ENCODE results near the gene XRCC1.

Gene XRCC1

DNA sequence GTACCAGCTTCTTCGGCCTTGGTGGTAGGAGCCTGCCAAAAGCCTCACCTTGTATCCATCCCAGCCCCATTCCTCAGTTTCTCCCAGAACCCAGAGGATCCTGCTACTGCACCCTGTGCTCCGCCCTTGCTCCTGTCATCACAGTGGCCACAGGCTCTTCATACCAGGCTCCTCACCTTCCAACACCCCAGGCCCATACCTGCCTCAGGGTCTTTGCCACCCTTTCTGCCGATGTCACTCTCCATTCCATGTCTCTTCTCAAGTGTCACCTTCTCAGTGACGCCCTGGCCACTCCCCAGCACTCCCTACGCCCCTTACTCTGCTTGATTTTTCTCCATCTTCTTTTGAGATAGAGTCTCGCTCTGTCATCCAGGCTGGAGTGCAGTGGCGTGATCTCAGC is 34.5 kb upstream of the XRCC1 start:
- H3K79me2 ChIP-seq (ENCODE audit: insufficient read depth, low read length) = peaks cover 63% of the 10 kb centered on the region
- ATAC-seq (ENCODE audit: insufficient read depth, low read depth) (no peak), DNase-seq (no peak)
- H3K4me3 ChIP-seq (ENCODE audit: low read depth in 1 of 2, low read length in 2 of 2) = no peak overlapping the region
- no peaks in the 10 kb centered on the region for H3K4me1 ChIP-seq (ENCODE audit: insufficient read depth, low read length)
- no peaks in the 10 kb centered on the region for H3K9me3 ChIP-seq (ENCODE audit: insufficient read depth, low read length, severe bottlenecking)
- H3K27me3 ChIP-seq (ENCODE audit: insufficient read depth, low read length, poor library complexity) = no peaks in the 10 kb centered on the region
- H4K20me1 ChIP-seq (ENCODE audit: insufficient read depth, low read length) = peaks cover 57% of the 10 kb centered on the region
- peaks cover 88% of the 10 kb centered on the region for H3K36me3 ChIP-seq (ENCODE audit: insufficient read depth, low read length)
- TF ChIP-seq EZH2 (IDR thresholded peaks at IDR 0.05; ENCODE audit: borderline replicate concordance, low read depth, low read length, severe bottlenecking) = no peak
- TF ChIP-seq, protein P1, sequence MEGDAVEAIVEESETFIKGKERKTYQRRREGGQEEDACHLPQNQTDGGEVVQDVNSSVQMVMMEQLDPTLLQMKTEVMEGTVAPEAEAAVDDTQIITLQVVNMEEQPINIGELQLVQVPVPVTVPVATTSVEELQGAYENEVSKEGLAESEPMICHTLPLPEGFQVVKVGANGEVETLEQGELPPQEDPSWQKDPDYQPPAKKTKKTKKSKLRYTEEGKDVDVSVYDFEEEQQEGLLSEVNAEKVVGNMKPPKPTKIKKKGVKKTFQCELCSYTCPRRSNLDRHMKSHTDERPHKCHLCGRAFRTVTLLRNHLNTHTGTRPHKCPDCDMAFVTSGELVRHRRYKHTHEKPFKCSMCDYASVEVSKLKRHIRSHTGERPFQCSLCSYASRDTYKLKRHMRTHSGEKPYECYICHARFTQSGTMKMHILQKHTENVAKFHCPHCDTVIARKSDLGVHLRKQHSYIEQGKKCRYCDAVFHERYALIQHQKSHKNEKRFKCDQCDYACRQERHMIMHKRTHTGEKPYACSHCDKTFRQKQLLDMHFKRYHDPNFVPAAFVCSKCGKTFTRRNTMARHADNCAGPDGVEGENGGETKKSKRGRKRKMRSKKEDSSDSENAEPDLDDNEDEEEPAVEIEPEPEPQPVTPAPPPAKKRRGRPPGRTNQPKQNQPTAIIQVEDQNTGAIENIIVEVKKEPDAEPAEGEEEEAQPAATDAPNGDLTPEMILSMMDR (IDR thresholded peaks at IDR 0.05; ENCODE audit: borderline replicate concordance, extremely low read depth, low read length, poor library complexity, severe bottlenecking) = no peak
- H2AFZ ChIP-seq (ENCODE audit: low read depth, low read length) = no peak overlapping the region
- no peak overlapping the region for H3K27ac ChIP-seq (ENCODE audit: low read length)
- H3K9ac ChIP-seq (ENCODE audit: low read depth, low read length) = no peak overlapping the region
- H3K4me2 ChIP-seq (ENCODE audit: insufficient read depth, low read length) = no peak overlapping the region

DNA sequence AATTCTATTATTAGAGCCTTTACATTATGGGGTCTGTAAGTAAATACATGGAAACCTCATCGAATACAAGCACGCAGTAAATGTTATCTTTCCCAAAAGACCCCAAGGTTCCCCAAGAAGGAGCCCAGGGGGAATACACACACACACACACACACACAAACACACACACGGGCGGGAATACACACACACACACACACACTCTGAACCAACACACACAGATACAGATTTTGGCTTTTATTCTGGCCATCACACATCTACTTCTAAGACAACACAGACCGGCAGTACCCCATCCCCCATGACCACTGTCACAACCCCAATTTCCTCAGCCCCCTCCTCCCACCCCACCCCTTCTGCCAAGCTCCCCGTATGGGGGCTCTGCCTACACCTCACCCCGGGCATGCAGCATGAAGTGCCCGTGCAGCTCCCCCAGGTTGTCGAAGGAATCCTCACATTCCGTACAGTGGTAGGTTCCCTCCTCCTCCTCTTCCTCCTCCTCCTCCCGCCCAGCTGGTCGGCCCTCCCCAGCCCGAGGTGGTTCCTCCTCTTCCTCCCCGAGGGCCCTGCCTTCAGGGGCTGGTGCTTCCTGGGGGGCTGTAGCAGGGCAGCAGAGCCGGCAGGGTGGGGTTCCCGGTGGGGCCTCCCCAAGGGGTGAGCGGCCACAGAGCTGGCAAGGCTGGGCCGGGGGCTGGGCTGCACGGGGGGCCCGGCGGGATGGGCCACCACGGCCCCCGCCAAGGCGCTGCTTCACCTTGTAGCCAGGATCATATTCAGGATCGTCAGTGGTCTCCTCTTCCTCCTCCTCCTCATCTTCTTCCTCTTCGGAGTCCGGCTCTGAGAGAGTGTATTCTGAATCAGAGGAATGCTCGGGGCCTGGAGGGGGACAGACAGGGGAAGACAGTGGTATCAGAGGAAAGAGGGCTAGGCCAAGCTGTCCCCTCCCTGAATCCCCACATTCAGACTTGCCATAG is 32.2 kb upstream of the XRCC1 start:
- H3K27me3 ChIP-seq (ENCODE audit: insufficient read depth, low read length, poor library complexity) = no peaks in the 10 kb centered on the region
- no peak overlapping the region for H3K4me2 ChIP-seq (ENCODE audit: insufficient read depth, low read length)
- no peaks in the 10 kb centered on the region for H3K9me3 ChIP-seq (ENCODE audit: insufficient read depth, low read length, severe bottlenecking)
- H4K20me1 ChIP-seq (ENCODE audit: insufficient read depth, low read length) = peaks cover 39% of the 10 kb centered on the region
- H3K79me2 ChIP-seq (ENCODE audit: insufficient read depth, low read length) = peaks cover 39% of the 10 kb centered on the region
- no peak overlapping the region for H3K4me3 ChIP-seq (ENCODE audit: low read depth in 1 of 2, low read length in 2 of 2)
- DNase-seq = no peak
- no peak overlapping the region for H3K9ac ChIP-seq (ENCODE audit: low read depth, low read length)
- no peak for TF ChIP-seq EZH2 (IDR thresholded peaks at IDR 0.05; ENCODE audit: borderline replicate concordance, low read depth, low read length, severe bottlenecking)
- TF ChIP-seq, protein P1 (IDR thresholded peaks at IDR 0.05; ENCODE audit: borderline replicate concordance, extremely low read depth, low read length, poor library complexity, severe bottlenecking) = no peak
- peaks cover 76% of the 10 kb centered on the region for H3K36me3 ChIP-seq (ENCODE audit: insufficient read depth, low read length)
- ATAC-seq (ENCODE audit: insufficient read depth, low read depth) = no peak
- no peaks in the 10 kb centered on the region for H3K4me1 ChIP-seq (ENCODE audit: insufficient read depth, low read length)
- H2AFZ ChIP-seq (ENCODE audit: low read depth, low read length) = no peak overlapping the region
- H3K27ac ChIP-seq (ENCODE audit: low read length) = no peak overlapping the region

DNA sequence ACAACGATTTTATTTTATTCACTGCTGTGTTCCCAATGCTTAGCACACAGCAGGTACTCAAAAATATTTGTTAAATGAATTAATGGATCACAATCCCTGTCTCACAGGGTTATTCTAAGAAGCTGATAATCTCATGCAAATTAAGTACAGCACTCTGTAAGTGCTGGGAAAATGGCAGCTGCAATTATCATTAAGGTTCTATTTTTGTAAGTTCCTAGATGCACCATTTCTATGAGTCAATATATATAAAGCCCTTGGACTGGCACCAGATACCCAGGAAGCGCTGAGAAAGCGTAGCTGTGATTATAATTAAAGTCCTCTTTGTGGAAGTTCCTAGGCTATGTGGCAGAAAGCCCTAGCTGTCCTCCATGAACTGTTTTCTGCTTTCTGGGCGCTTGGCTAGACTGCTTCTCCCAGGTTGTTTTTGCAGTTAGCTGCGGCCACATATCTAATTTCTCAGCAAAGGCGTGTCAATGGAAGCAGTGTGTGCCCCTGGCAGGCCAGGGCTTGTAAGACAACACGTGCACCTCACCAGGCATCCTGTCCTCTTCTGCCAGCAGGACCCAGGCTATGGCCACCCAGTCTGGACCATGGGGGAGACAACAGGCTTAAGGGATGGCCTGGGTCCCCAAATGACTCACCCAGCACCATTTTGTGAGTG is 31.4 kb upstream of the XRCC1 start:
- peaks cover 74% of the 10 kb centered on the region for H3K36me3 ChIP-seq (ENCODE audit: insufficient read depth, low read length)

More for the DNA sequence above, 31.4 kb upstream of the XRCC1 start:
- H2AFZ ChIP-seq (ENCODE audit: low read depth, low read length) = no peak overlapping the region
- no peak overlapping the region for H3K4me3 ChIP-seq (ENCODE audit: low read depth in 1 of 2, low read length in 2 of 2)
- H3K9me3 ChIP-seq (ENCODE audit: insufficient read depth, low read length, severe bottlenecking) = no peaks in the 10 kb centered on the region
- no peak overlapping the region for H3K4me2 ChIP-seq (ENCODE audit: insufficient read depth, low read length)
- no peaks in the 10 kb centered on the region for H3K4me1 ChIP-seq (ENCODE audit: insufficient read depth, low read length)
- ATAC-seq (ENCODE audit: insufficient read depth, low read depth) (no peak), DNase-seq (no peak)
- H3K27me3 ChIP-seq (ENCODE audit: insufficient read depth, low read length, poor library complexity) = no peaks in the 10 kb centered on the region
- H3K79me2 ChIP-seq (ENCODE audit: insufficient read depth, low read length) = peaks cover 31% of the 10 kb centered on the region
- no peak overlapping the region for H3K27ac ChIP-seq (ENCODE audit: low read length)
- peaks cover 31% of the 10 kb centered on the region for H4K20me1 ChIP-seq (ENCODE audit: insufficient read depth, low read length)
- no peak for TF ChIP-seq EZH2 (IDR thresholded peaks at IDR 0.05; ENCODE audit: borderline replicate concordance, low read depth, low read length, severe bottlenecking)
- TF ChIP-seq, protein P1 (IDR thresholded peaks at IDR 0.05; ENCODE audit: borderline replicate concordance, extremely low read depth, low read length, poor library complexity, severe bottlenecking) = no peak
- no peak overlapping the region for H3K9ac ChIP-seq (ENCODE audit: low read depth, low read length)
